GM18517 (cell line): ENCODE measurements around the gene WDR26.
"Not testable (repeated sequence)": the region's sequence is repeated elsewhere in the genome, so short reads cannot be mapped to it uniquely, and the experiment has no call there.

Experiments used
- ATAC-seq: cut with Tn5 transposase; IDR thresholded peaks from one replicate; pipeline ENCODE4 v1.9.1; 2021; ENCODE audit warnings: mild to moderate bottlenecking, moderate library complexity; ENCODE audit not compliant: unreplicated experiment

Gene WDR26

GRCh38 chr1:224433701-224434672, 610 bp downstream of the WDR26 start:
- peak; percentile 5 for ATAC-seq

- no peak for ATAC-seq
Measured at GRCh38 chr1:224433041-224433691, 1.4 kb downstream of the WDR26 start.

GRCh38 chr1:224432672-224433040, 1.9 kb downstream of the WDR26 start:
- no peak for ATAC-seq

- no peak for ATAC-seq
Measured at GRCh38 chr1:224432146-224432545, 2.5 kb downstream of the WDR26 start.

GRCh38 chr1:224431726-224432125, 2.9 kb downstream of the WDR26 start:
- no peak for ATAC-seq

GRCh38 chr1:224430511-224431113, 4.0 kb downstream of the WDR26 start:
- no peak for ATAC-seq

GRCh38 chr1:224429616-224430326, 4.8 kb downstream of the WDR26 start:
- no peak for ATAC-seq

GRCh38 chr1:224428713-224429112, 5.9 kb downstream of the WDR26 start:
- ATAC-seq: not testable (repeated sequence)

GRCh38 chr1:224427346-224427745, 7.3 kb downstream of the WDR26 start:
- no peak for ATAC-seq

- ATAC-seq: not testable (repeated sequence)
Measured at GRCh38 chr1:224426869-224427268, 7.7 kb downstream of the WDR26 start.

- no peak for ATAC-seq
Measured at GRCh38 chr1:224425279-224425884, 9.2 kb downstream of the WDR26 start.

GRCh38 chr1:224420106-224420505, 14.5 kb downstream of the WDR26 start:
- no peak for ATAC-seq

GRCh38 chr1:224411766-224412165, 22.8 kb downstream of the WDR26 start:
- no peak for ATAC-seq

- no peak for ATAC-seq
Measured at GRCh38 chr1:224408294-224408590, 26.4 kb downstream of the WDR26 start.

- ATAC-seq: no peak
Measured at GRCh38 chr1:224407571-224408293, 26.9 kb downstream of the WDR26 start.

- no peak for ATAC-seq
Measured at GRCh38 chr1:224406216-224406615, 28.4 kb downstream of the WDR26 start.

GRCh38 chr1:224405604-224405970, 29.0 kb downstream of the WDR26 start:
- no peak for ATAC-seq

- ATAC-seq: no peak
Measured at GRCh38 chr1:224404916-224405603, 29.5 kb downstream of the WDR26 start.

- no peak for ATAC-seq
Measured at GRCh38 chr1:224402472-224403036, 32.0 kb downstream of the WDR26 start.
